Panc1 (cell line): ENCODE results near the gene GPC3. TPM values are rescaled to one million over a fixed set of nuclear protein-coding genes. Genes with fewer than 3 reads are reported as not detected.

Source experiments
- ATAC-seq: fragments of 200-7000 bp; cut with Tn5 transposase; 2 replicates; pipeline ENCODE4 v1.9.1; 2020; ENCODE audit warnings: mild to moderate bottlenecking, moderate library complexity
- BruUV-seq: library from RNA; stranded (reverse); fragments of 400-500 nt; replicated peaks from 2 replicates; lab custom pipeline; 2021; lab: Mats Ljungman, UMichigan
- CTCF ChIA-PET: fragments of 300-600 bp; sonication (Branson Sonifier 250); formaldehyde crosslinking; loops from one replicate; lab custom pipeline; 2022; ENCODE audit warnings: antibody characterized with exemption; lab: Charles Lee
- POLR2A ChIA-PET: fragments of 300-600 bp; sonication (Branson Sonifier 250); formaldehyde crosslinking; loops from one replicate; lab custom pipeline; 2022; ENCODE audit warnings: antibody characterized with exemption; lab: Charles Lee
- DNase-seq: peaks from one replicate; pipeline ENCODE4 v3.0.0-alpha.2; 2010; ENCODE audit warnings: low read depth, low spot score
- H3K27ac ChIP-seq: 2 replicates; pipeline ENCODE4 v1.5.1; 2011; ENCODE audit warnings: mild to moderate bottlenecking, low read length, inconsistent platforms
- H3K27me3 ChIP-seq: fragments of 200-500 bp; sonication (Bioruptor generic); 2 replicates; pipeline ENCODE4 v1.6.0; 2014; ENCODE audit warnings: low read length, inconsistent platforms; ENCODE audit not compliant: control insufficient read depth, insufficient read depth
- H3K36me3 ChIP-seq: fragments of 200-500 bp; sonication (Bioruptor generic); 2 replicates; pipeline ENCODE4 v1.5.1; 2014; ENCODE audit warnings: inconsistent platforms, mild to moderate bottlenecking, low read length, moderate library complexity; ENCODE audit not compliant: control insufficient read depth, insufficient read depth
- H3K4me1 ChIP-seq: 2 replicates; pipeline ENCODE4 v1.5.1; 2011; ENCODE audit warnings: inconsistent platforms, mild to moderate bottlenecking, low read length, moderate library complexity; ENCODE audit not compliant: control insufficient read depth, insufficient read depth
- H3K4me3 ChIP-seq, 2 experiments: 2 replicates each; pipeline ENCODE4 v1.5.1; 2011 to 2012; ENCODE audit warnings: low read depth in 2 of 2, low read length in 2 of 2, mild to moderate bottlenecking in 2 of 2, inconsistent platforms in 1 of 2, moderate library complexity in 1 of 2
- H3K9me3 ChIP-seq: fragments of 200-500 bp; sonication (Bioruptor generic); 2 replicates; pipeline ENCODE4 v1.5.1; 2014; ENCODE audit warnings: low read depth, mild to moderate bottlenecking, inconsistent platforms, low read length, moderate library complexity; ENCODE audit not compliant: control insufficient read depth, insufficient read depth
- POLR2AphosphoS5 ChIP-seq: IDR thresholded peaks from 2 replicates; pipeline ENCODE4 v1.6.1; 2012; ENCODE audit warnings: mild to moderate bottlenecking, low read depth, low read length, moderate library complexity
- SIN3A ChIP-seq: IDR thresholded peaks from 2 replicates; pipeline ENCODE4 v1.6.1; 2012; ENCODE audit warnings: low read depth, mild to moderate bottlenecking, low read length, moderate library complexity, borderline replicate concordance; ENCODE audit not compliant: insufficient read depth
- TCF7L2 ChIP-seq: IDR thresholded peaks from 2 replicates; pipeline ENCODE4 v1.6.1; 2011; ENCODE audit warnings: mild to moderate bottlenecking, low read depth, low read length, inconsistent platforms
- in situ Hi-C: cut with HindIII; loops from 2 replicates; pipeline ENCODE4 v1.10.0; 2016; ENCODE audit warnings: low sequenced_read_pairs, low pct_unique_long_range_greater_than_20kb
- intact Hi-C: fragments of 100-400 bp; cut with micrococcal nuclease; formaldehyde crosslinking; loops from one replicate; pipeline ENCODE4 v1.10.0; 2022; ENCODE audit not compliant: unreplicated experiment
- total RNA-seq: library from RNA; stranded (reverse); gene quantifications from one replicate; pipeline ENCODE4 v1.2.1, GENCODE V29; 2021; ENCODE audit not compliant: unreplicated experiment
- TF ChIP-seq, protein P1 (sequence below): fragments of 450-650 bp; IDR thresholded peaks from 2 replicates; pipeline ENCODE4 v1.5.1; 2017; ENCODE audit warnings: mild to moderate bottlenecking
- TF ChIP-seq, protein P2 (sequence below), 2 experiments: IDR thresholded peaks; 2 replicates each; pipeline ENCODE4 v1.6.1; 2011 to 2012; ENCODE audit warnings: low read depth in 2 of 2, control low read depth in 1 of 2, low read length in 1 of 2, mild to moderate bottlenecking in 1 of 2, moderate library complexity in 1 of 2; ENCODE audit not compliant: insufficient read depth in 1 of 2

GPC3 gene
- total RNA-seq, 1 experiment from 2014 or later, result 0.95 TPM

DNA sequence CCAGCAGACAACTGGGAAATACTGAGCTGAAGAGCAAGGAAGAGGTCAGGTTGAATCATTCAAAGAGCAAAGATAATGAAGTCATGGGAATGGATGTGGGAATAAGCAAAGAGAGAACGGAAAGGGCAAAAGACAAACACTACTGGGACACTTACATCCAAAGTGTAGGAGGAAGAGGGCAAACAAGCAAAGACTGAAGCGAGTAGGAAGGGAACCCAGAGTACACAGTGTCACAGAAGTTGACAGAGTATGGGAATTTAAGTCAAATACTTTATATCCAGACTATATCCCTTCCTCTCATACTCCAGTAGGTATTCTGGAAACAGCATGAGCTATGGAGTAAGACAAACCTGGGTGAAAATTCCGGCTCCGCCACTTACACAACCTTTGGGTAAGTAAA lies 12.5 kb downstream of the GPC3 start:
- H3K27me3 ChIP-seq, result peaks cover 16% of the 10 kb centered on the region
- CTCF ChIA-PET, result no interaction called here
- POLR2A ChIA-PET, result no interaction called here

DNA sequence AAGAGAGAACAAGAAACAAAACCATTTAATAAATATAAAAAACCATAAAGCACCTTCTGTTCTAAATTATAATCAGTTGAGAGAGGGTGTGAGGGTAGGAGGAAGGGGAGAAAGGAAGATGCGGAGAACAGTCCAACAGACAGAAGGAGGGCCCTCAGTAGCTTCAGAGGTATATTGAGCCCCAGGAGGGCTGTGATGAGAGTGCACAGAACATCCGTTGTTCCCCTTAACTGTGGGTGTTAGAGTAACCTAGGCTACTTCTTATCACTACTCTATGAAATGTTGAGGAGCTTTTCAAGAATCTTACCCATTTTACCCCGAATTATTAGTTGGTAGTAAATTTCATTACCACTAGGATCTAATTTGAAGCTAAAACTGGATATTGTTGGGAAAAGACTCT lies 13.8 kb downstream of the GPC3 start:
- no peaks in the 10 kb centered on the region for H3K36me3 ChIP-seq
- H3K4me3 ChIP-seq, result no peak overlapping the region
- CTCF ChIA-PET, result no interaction called here
- POLR2A ChIA-PET, result no interaction called here
- H3K9me3 ChIP-seq, result no peaks in the 10 kb centered on the region
- ATAC-seq, result no peak
- TF ChIP-seq, protein P1, sequence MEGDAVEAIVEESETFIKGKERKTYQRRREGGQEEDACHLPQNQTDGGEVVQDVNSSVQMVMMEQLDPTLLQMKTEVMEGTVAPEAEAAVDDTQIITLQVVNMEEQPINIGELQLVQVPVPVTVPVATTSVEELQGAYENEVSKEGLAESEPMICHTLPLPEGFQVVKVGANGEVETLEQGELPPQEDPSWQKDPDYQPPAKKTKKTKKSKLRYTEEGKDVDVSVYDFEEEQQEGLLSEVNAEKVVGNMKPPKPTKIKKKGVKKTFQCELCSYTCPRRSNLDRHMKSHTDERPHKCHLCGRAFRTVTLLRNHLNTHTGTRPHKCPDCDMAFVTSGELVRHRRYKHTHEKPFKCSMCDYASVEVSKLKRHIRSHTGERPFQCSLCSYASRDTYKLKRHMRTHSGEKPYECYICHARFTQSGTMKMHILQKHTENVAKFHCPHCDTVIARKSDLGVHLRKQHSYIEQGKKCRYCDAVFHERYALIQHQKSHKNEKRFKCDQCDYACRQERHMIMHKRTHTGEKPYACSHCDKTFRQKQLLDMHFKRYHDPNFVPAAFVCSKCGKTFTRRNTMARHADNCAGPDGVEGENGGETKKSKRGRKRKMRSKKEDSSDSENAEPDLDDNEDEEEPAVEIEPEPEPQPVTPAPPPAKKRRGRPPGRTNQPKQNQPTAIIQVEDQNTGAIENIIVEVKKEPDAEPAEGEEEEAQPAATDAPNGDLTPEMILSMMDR, result no peak
- TF ChIP-seq TCF7L2 (no peak), POLR2AphosphoS5 (no peak), SIN3A (no peak)
- TF ChIP-seq, protein P2, sequence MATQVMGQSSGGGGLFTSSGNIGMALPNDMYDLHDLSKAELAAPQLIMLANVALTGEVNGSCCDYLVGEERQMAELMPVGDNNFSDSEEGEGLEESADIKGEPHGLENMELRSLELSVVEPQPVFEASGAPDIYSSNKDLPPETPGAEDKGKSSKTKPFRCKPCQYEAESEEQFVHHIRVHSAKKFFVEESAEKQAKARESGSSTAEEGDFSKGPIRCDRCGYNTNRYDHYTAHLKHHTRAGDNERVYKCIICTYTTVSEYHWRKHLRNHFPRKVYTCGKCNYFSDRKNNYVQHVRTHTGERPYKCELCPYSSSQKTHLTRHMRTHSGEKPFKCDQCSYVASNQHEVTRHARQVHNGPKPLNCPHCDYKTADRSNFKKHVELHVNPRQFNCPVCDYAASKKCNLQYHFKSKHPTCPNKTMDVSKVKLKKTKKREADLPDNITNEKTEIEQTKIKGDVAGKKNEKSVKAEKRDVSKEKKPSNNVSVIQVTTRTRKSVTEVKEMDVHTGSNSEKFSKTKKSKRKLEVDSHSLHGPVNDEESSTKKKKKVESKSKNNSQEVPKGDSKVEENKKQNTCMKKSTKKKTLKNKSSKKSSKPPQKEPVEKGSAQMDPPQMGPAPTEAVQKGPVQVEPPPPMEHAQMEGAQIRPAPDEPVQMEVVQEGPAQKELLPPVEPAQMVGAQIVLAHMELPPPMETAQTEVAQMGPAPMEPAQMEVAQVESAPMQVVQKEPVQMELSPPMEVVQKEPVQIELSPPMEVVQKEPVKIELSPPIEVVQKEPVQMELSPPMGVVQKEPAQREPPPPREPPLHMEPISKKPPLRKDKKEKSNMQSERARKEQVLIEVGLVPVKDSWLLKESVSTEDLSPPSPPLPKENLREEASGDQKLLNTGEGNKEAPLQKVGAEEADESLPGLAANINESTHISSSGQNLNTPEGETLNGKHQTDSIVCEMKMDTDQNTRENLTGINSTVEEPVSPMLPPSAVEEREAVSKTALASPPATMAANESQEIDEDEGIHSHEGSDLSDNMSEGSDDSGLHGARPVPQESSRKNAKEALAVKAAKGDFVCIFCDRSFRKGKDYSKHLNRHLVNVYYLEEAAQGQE (IDR thresholded peaks at IDR 0.05; ENCODE audit: insufficient read depth in 1 of 2, low read depth in 2 of 2, low read length in 1 of 2), result no peak
- H3K27ac ChIP-seq, result no peak overlapping the region
- no peaks in the 10 kb centered on the region for H3K4me1 ChIP-seq
- H3K27me3 ChIP-seq, result peaks cover 16% of the 10 kb centered on the region
- intact Hi-C loops, result no loop called here
- DNase-seq, result no peak
- BruUV-seq, result no TSS peak
- in situ Hi-C loops, result no loop called here

More for the DNA sequence above, 12.5 kb downstream of the GPC3 start:
- Histone ChIP-seq H3K36me3 (no peaks in the 10 kb centered on the region), H3K4me1 (no peaks in the 10 kb centered on the region), H3K4me3 (no peak overlapping the region), H3K27ac (no peak overlapping the region), H3K9me3 (no peaks in the 10 kb centered on the region)
- no peak for DNase-seq
- intact Hi-C loops (no loop called here), in situ Hi-C loops (no loop called here)
- TF ChIP-seq TCF7L2 (no peak), SIN3A (no peak), POLR2AphosphoS5 (no peak)
- TF ChIP-seq, protein P1, result no peak
- TF ChIP-seq, protein P2 (IDR thresholded peaks at IDR 0.05; ENCODE audit: insufficient read depth in 1 of 2, low read depth in 2 of 2, low read length in 1 of 2), result no peak
- BruUV-seq, result no TSS peak
- ATAC-seq, result no peak
